Activated CD4-positive, alpha-beta T cell treated with anti-CD3 and anti-CD28 coated beads, Interleukin-2, Interleukin-4, amounts not matched to agents 100 ng/mL and 50 ng/mL, durations not matched to agents 16 hours and 8 hours (primary cell): ENCODE data around the gene DNAJC15.
"Not testable (repeated sequence)": the region's sequence is repeated elsewhere in the genome, so short reads cannot be mapped to it uniquely, and the experiment has no call there.

ENCODE experiments used
- DNase-seq: peaks from one replicate; pipeline ENCODE4 v3.0.0-alpha.2; 2020; ENCODE audit warnings: low spot score

DNAJC15 gene

DNA sequence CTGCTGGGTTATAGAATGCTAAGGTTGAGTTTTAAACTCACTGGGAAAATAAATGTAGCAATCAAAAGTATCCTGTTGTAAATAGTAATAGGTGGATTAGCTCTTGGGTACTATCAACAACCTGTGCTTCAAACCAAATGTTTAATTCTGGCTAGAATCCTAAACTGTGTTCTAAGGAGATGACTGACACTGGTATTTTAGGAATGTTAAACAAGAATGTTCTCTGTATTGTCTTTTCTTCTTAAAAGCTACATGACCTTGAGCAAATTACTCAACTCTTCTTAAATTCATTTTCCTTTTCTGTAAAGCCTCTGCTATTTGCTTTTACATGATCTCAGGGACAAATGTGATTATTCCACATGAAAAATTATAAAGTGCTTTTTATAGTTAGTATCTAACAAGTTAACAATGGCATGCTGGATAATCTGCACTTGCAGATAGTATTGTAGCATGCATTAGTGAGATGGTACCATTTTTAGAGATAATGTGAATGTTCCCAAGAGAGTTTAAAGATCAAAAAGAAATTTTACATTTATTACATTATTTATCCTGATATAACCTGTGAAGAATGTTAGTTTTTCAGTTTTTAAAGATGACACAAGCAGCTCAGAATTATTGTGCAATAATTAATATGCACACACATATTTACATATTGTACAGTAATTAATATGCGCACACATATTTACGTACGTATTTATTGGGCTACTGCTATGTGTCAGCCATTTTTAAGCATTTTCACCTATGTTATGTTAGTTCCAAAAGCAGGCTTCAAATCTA, 17.7 kb upstream of the DNAJC15 start:
- DNase-seq = no peak

DNA sequence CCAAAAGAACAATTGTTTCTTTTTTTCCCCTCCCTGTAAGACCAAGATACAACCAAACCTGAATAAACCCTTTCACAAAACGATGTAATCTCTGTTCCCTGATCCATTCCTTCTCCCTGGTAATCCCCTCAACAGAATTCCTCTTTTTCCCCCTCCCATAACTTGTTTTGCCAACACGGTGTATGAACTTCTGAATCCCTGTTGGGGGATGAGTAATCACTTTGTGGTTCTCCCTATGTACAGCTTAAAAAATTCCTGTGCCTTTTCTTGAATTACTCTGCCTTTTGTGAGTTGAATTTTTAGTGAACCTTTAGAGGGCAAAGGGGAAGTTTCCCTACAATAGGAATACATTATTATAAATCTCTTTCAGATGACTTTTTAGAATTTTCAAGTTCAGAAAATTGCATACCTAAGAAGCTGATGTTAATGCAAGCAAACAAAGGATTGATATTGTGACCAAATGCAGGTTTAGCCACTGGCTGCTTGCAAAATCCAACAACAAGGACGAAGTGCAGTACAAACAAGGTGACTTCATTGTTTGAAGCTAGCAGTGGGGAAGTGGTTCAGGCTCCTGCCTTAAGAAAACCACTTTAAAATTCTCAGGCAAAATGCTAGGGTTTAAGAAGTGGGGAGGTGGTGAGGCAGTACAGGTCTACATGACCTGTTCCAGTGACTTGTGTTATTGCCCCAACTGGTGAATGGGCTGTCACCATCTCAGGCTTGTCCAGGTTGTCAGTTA, 16.3 kb upstream of the DNAJC15 start:
- no peak for DNase-seq

- DNase-seq = no peak
Measured at GRCh38 chr13:43008596-43008995, 14.8 kb upstream of the DNAJC15 start.

GRCh38 chr13:43009506-43009905, 13.9 kb upstream of the DNAJC15 start:
- DNase-seq = no peak

- DNase-seq = no peak
Measured at GRCh38 chr13:43014162-43014561, 9.2 kb upstream of the DNAJC15 start.

- DNase-seq = no peak
Measured at GRCh38 chr13:43016226-43016625, 7.2 kb upstream of the DNAJC15 start.

DNA sequence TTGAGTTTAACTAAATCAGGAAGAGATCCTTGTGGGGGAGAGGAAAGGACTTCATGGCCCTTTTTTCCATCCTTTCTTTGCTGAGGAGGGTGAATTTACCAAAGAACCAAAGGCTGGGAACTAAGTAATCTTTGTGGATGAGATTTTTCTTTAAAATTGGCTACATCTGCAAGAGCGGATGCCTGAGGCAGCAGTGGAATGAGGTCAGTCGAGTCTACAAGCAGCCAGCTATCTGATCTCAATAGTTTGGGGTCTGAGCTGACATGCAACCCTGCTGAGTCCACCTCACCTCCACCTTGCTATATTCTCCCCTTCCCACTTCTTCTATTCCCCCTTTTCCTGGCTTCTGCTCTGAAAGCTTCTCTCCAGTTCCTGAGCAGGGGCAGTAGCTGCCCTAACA, 3.6 kb upstream of the DNAJC15 start:
- DNase-seq = no peak

DNA sequence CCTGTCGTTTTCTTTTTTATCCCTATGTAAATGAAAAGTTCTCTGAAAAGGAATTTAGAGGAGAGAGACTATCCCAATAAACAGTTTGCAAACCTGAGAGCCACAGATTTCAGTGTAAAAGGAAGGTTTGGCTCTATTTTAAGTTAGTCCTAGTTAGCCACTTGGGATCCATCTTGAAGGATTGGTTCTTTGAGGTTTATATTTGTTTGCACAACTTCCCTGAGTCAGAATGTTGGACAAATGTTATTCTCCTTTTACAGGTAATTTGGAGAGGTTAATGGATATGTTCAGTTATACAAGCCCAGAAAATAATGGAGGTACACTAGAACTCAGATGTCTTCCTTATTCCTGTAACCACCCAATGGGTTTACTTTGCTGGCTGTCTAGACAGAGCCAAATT, 2.6 kb upstream of the DNAJC15 start:
- DNase-seq = no peak

DNA sequence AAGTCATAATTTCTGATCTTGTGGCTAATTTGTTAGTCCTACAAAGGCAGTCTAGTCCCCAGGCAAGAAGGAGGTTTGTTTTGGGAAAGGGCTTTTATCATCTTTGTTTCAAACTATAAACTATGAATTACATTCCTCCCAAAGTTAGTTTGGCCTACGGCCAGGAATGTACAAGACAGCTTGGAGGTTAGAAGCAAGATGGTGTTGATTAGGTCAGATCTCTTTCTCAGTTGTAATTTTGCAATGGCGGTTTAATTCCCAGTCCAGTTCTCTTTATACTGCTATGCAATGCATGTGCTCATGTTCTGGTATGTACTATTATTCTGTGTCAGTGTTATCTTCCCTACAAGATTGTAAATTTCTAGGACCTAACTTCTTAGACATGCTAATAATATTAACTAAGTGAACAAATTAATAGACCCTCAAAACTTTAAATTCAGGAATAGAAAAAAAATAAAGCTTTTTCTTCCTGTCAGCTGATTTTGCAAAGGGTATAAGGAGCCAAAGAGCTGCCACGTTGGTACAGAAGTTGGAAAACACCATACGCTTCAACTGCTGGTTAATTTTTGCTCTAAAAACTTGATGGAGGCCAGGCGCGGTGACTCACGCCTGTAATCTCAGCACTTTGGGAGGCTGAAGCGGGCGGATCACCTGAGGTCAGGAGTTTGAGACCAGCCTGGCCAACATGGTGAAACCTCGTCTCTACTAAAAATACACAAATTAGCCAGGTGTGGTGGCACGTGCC, 1.3 kb upstream of the DNAJC15 start:
- DNase-seq = no peak

GRCh38 chr13:43022934-43023288, 475 bp upstream of the DNAJC15 start:
- DNase-seq = no peak

- no peak for DNase-seq
Measured at GRCh38 chr13:43026262-43026661, 2.9 kb downstream of the DNAJC15 start.

DNA sequence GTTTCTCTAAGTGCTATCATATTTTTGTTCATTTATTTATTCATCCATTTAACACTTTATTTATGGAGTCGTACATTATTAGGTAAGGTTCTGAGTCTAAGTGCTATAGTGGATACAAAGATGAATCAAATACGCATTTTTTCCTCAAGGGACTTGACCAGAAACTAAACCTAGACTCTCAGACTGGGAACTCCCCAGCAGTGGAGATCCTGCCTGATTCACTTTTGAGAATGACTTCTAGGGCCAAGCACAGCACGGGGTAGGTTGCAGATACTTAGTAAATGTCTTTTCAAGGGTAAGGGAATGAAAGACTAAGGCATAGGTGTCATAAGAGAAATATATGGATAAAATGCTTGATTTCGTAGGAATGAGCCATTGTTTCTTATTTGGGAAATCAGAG, 7.2 kb downstream of the DNAJC15 start:
- DNase-seq = no peak

- DNase-seq = no peak
Measured at GRCh38 chr13:43031881-43032280, 8.5 kb downstream of the DNAJC15 start.

DNA sequence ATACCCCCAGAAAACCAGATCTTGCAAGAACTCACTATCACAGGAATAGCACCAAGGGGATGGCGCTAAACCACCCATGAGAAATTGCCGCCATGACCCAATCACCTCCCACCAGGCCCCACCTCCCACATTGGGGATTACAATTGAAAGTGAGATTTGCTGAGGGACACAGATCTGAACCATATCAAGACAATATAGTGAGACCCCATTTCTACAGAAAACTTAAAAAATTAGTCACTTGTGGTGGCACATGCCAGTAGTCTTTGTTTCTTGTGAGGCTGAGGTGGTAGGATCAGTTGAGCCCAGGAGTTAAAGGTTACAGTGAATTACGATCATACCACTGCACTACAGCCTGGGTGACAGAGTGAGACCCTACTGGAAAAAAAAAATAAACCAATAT, 9.7 kb downstream of the DNAJC15 start:
- no peak for DNase-seq

GRCh38 chr13:43036351-43037250, 13.2 kb downstream of the DNAJC15 start:
- DNase-seq = no peak

DNA sequence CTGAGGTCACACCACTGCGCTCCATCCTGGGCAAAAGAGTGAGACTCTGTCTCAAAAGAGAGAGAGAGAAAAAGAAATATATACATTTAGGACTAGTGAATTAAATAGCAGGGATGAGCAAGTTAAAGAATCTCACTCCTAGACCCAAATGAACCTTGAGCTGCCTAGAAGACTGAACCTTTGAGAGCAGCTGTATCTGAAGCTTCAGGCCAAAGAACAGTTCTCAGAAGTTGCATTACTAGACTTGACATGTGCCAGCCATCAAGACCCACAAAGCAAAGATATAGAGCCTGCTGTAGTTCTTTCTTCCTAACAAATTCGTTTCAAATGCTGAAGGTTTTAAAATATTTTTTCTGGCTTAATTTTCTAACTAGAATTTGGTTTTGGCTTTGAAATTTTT, 16.6 kb downstream of the DNAJC15 start:
- no peak for DNase-seq

GRCh38 chr13:43040581-43041368, 17.4 kb downstream of the DNAJC15 start:
- not testable (repeated sequence) for DNase-seq

- no peak for DNase-seq
Measured at GRCh38 chr13:43041369-43041921, 18.1 kb downstream of the DNAJC15 start.

DNA sequence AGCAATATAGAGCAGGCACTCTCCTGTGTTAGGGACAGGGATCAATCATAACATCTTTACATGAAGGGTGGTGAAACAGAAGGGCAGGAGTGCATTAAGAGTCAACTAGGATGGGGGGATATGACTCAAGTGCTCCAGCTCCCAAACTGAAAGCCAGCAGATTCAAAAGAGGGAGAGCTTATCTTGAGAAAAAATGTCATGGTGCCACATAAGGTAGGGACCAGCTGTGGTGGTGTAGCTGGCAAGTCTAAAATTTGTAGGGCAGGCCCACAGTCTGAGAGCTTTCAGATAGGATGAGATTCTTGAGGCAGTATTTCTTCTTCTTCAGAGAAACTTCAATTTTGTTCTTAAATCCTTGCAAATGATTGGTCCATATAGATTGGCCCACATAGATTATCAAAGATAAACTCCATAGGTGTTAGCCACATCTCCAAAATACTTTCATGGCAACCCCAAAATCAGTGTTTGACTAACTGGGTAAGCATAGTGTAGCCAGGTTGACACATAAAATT, 19.1 kb downstream of the DNAJC15 start:
- no peak for DNase-seq

DNA sequence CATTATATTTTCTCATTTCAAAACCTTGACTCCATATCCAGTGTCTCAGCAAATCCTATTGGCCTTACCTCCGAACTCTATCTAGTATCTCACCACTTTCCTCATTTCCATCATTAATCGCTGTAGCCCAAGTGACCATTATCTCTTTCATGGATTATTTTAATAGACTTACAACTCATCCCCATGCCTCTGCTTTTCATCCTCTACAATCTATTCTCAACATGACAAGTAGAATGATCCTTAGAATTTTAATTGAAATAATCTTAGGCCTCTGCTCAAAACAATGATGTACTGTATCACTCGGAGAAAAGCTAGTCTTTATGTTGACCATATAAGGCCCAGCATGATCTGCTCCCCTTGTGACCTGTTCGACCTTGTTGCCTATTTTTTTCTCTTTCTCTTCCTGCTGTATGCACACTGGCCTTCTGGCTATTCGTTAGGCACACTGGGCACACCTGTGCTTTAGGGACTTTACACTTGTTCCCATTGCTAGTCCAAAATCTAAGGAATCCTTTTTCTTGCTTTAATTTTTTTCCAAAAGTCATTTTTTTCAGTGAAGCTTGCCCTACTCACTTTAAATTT, 21.4 kb downstream of the DNAJC15 start:
- no peak for DNase-seq
